HepG2 (cell line): ENCODE results near the gene RASA2. TPM values are rescaled to one million over a fixed set of nuclear protein-coding genes. Genes with fewer than 3 reads are reported as not detected.

ENCODE experiments used
- ATAC-seq: fragments of 200-7000 bp; cut with Tn5 transposase; 3 replicates; pipeline ENCODE4 v1.9.1; 2020; ENCODE audit warnings: mild to moderate bottlenecking, moderate library complexity
- BruUV-seq: library from RNA; stranded (reverse); fragments of 400-500 nt; replicated peaks from 2 replicates; lab custom pipeline; 2021; lab: Mats Ljungman, UMichigan
- CTCF ChIA-PET: fragments of 300-600 bp; formaldehyde crosslinking; extraction: SDS; loops from one replicate; lab custom pipeline; 2021; ENCODE audit warnings: low total read pairs, inconsistent platforms, low intra/inter-chr PET ratio; lab: Yijun Ruan, JAX
- POLR2A ChIA-PET: fragments of 350-600 bp; sonication (Branson Sonifier 250); formaldehyde crosslinking; loops from one replicate; lab custom pipeline; 2020; ENCODE audit warnings: antibody characterized with exemption, inconsistent platforms; lab: Yijun Ruan, JAX
- DNase-seq: peaks from one replicate; pipeline ENCODE4 v3.0.0-alpha.2; 2015; ENCODE audit warnings: low spot score
- FAIRE-seq: peaks from 3 replicates; lab custom pipeline; 2011; peaks lifted over from hg19 to GRCh38; lab: Jason Lieb, UNC
- H2AFZ ChIP-seq: one replicate; pipeline ENCODE4 v1.6.1; 2011; ENCODE audit warnings: low read length, inconsistent platforms
- H3K27ac ChIP-seq: fragments of 300-600 bp; 3 replicates; pipeline ENCODE4 v1.8.0; 2011; ENCODE audit warnings: mixed run types, mild to moderate bottlenecking, mixed read lengths, low read length, inconsistent platforms; ENCODE audit not compliant: insufficient read depth; ENCODE audit errors: extremely low read length
- H3K27me3 ChIP-seq, 2 experiments: fragments of 200-600 bp in 1 of 2; 2 replicates in 1 of 2; 3 replicates in 1 of 2; pipeline versions ENCODE4 v1.6.0 to v1.8.0; 2011; ENCODE audit warnings: low read length in 2 of 2, mild to moderate bottlenecking in 2 of 2, moderate library complexity in 2 of 2, inconsistent platforms in 1 of 2; ENCODE audit not compliant: insufficient read depth in 2 of 2, control insufficient read depth in 1 of 2
- H3K36me3 ChIP-seq, 2 experiments: fragments of 200-600 bp in 1 of 2; replicated peaks in 1 of 2; 2 replicates in 1 of 2; 3 replicates in 1 of 2; pipeline versions ENCODE4 v1.5.1 to v1.8.0; 2011; ENCODE audit warnings: low read length in 2 of 2, inconsistent platforms in 1 of 2; ENCODE audit not compliant: insufficient read depth in 2 of 2, control insufficient read depth in 1 of 2
- H3K4me1 ChIP-seq: 2 replicates; pipeline ENCODE4 v1.5.1; 2012; ENCODE audit warnings: low read length, inconsistent platforms; ENCODE audit not compliant: insufficient read depth
- H3K4me2 ChIP-seq: 2 replicates; pipeline ENCODE4 v1.6.0; 2011; ENCODE audit warnings: low read depth, low read length, inconsistent platforms
- H3K4me3 ChIP-seq, 3 experiments: fragments of 200-600 bp in 1 of 3; sonication (generic), shearing (Covaris generic) in 1 of 3; replicated peaks in 1 of 3; 2 replicates each; pipeline ENCODE4 v1.5.1; 2011 to 2016; ENCODE audit warnings: low read length in 3 of 3, inconsistent platforms in 2 of 3, low read depth in 2 of 3, mild to moderate bottlenecking in 2 of 3, control low read depth in 1 of 3, mixed read lengths in 1 of 3; ENCODE audit not compliant: insufficient read depth in 1 of 3
- H3K79me2 ChIP-seq: one replicate; pipeline ENCODE4 v1.6.1; 2011; ENCODE audit warnings: low read length, inconsistent platforms; ENCODE audit not compliant: insufficient read depth
- H3K9ac ChIP-seq: 2 replicates; pipeline ENCODE4 v1.6.0; 2011; ENCODE audit warnings: mild to moderate bottlenecking, low read depth, low read length, inconsistent platforms; ENCODE audit not compliant: insufficient read depth
- H3K9me3 ChIP-seq: 2 replicates; pipeline ENCODE4 v1.5.1; 2012; ENCODE audit warnings: mild to moderate bottlenecking, low read length
- H4K20me1 ChIP-seq: 2 replicates; pipeline ENCODE4 v1.6.0; 2011; ENCODE audit warnings: inconsistent platforms, mild to moderate bottlenecking, low read length, moderate library complexity; ENCODE audit not compliant: insufficient read depth
- ATF1 ChIP-seq: IDR thresholded peaks from 2 replicates; pipeline ENCODE4 v1.6.1; 2016; ENCODE audit warnings: mild to moderate bottlenecking, control low read depth
- BRF2 ChIP-seq: sonication (generic); formaldehyde crosslinking; IDR thresholded peaks from 2 replicates; pipeline ENCODE4 v1.8.1; 2022; ENCODE audit warnings: mild to moderate bottlenecking, missing genetic modification reagents
- CSRNP2 ChIP-seq: sonication (generic); formaldehyde crosslinking; conservative IDR thresholded peaks from 2 replicates; pipeline ENCODE4 v1.8.0; 2022; ENCODE audit warnings: low read depth, missing genetic modification reagents
- E2F2 ChIP-seq: sonication (generic); formaldehyde crosslinking; IDR thresholded peaks from 2 replicates; pipeline ENCODE4 v1.4.0; 2020; ENCODE audit warnings: missing genetic modification reagents, borderline replicate concordance
- ETV6 ChIP-seq: sonication (generic); formaldehyde crosslinking; conservative IDR thresholded peaks from 2 replicates; pipeline ENCODE4 v1.4.0; 2020; ENCODE audit warnings: missing genetic modification reagents
- HOXA5 ChIP-seq: sonication (generic); formaldehyde crosslinking; IDR thresholded peaks from 2 replicates; pipeline ENCODE4 v1.4.0; 2020; ENCODE audit warnings: missing genetic modification reagents
- RBFOX2 ChIP-seq: fragments of 200-400 bp; formaldehyde crosslinking; IDR thresholded peaks from 2 replicates; pipeline ENCODE4 v1.6.1; 2017; ENCODE audit warnings: low read depth, mild to moderate bottlenecking, low read length
- RNF219 ChIP-seq: sonication (generic); formaldehyde crosslinking; IDR thresholded peaks from 2 replicates; pipeline ENCODE4 v1.5.0; 2020; ENCODE audit warnings: mild to moderate bottlenecking, missing genetic modification reagents
- SMARCC2 ChIP-seq: fragments of 450-650 bp; IDR thresholded peaks from 2 replicates; pipeline ENCODE4 v1.6.1; 2017; ENCODE audit warnings: antibody characterized with exemption, mild to moderate bottlenecking
- SP2 ChIP-seq: sonication (generic); formaldehyde crosslinking; IDR thresholded peaks from 2 replicates; pipeline ENCODE4 v1.5.1; 2020; ENCODE audit warnings: mild to moderate bottlenecking, missing genetic modification reagents
- ZGPAT ChIP-seq: IDR thresholded peaks from 2 replicates; pipeline ENCODE4 v1.6.1; 2016; ENCODE audit warnings: mild to moderate bottlenecking
- ZNF234 ChIP-seq: sonication (generic); formaldehyde crosslinking; conservative IDR thresholded peaks from 2 replicates; pipeline ENCODE4 v1.5.1; 2020; ENCODE audit warnings: mild to moderate bottlenecking, missing genetic modification reagents
- ZNF251 ChIP-seq: sonication (generic); formaldehyde crosslinking; IDR thresholded peaks from 2 replicates; pipeline ENCODE4 v1.9.0; 2021; ENCODE audit warnings: mild to moderate bottlenecking, missing genetic modification reagents
- ZNF3 ChIP-seq: IDR thresholded peaks from 2 replicates; pipeline ENCODE4 v1.7.0; 2017; ENCODE audit warnings: inconsistent platforms
- ZNF441 ChIP-seq: sonication (generic); formaldehyde crosslinking; IDR thresholded peaks from 2 replicates; pipeline ENCODE4 v1.7.0; 2021; ENCODE audit warnings: missing genetic modification reagents, borderline replicate concordance
- ZNF678 ChIP-seq: sonication (generic); formaldehyde crosslinking; IDR thresholded peaks from 2 replicates; pipeline ENCODE4 v1.4.0; 2020; ENCODE audit warnings: mild to moderate bottlenecking, missing genetic modification reagents
- ZNF770 ChIP-seq: sonication (generic); formaldehyde crosslinking; IDR thresholded peaks from 2 replicates; pipeline ENCODE4 v1.5.0; 2020; ENCODE audit warnings: mild to moderate bottlenecking, missing genetic modification reagents
- WGBS: methylation state at CpG from one replicate; pipeline ENCODE4 v1.1.6; 2017; ENCODE audit warnings: low lambda C conversion rate; 5-methylcytosine and 5-hydroxymethylcytosine counted together
- in situ Hi-C: cut with HindIII; loops from 2 replicates; pipeline ENCODE4 v1.10.0; 2017; ENCODE audit warnings: low pct_unique_long_range_greater_than_20kb; ENCODE audit not compliant: extremely low pct_ligation_motif_present
- intact Hi-C: fragments of 100-400 bp; cut with micrococcal nuclease; formaldehyde crosslinking; loops from one replicate; pipeline ENCODE4 v1.10.0; 2022; ENCODE audit not compliant: unreplicated experiment
- polyA plus RNA-seq, 8 experiments: library from polyadenylated mRNA; depleted of rRNA in 3 of 8; stranded (reverse) in 7 of 8; unstranded in 1 of 8; fragments of >200 nt; fragmentation: Illumina TruSeq in 4 of 8; extraction: Trizol in 4 of 8; gene quantifications; 2 replicates each; pipeline versions ENCODE4 v1.2.1 to v1.2.3, GENCODE V29; 2011 to 2016; ENCODE audit warnings: low read depth in 4 of 8, missing spikeins in 1 of 8, mixed read lengths in 1 of 8; ENCODE audit not compliant: insufficient read depth in 1 of 8
- total RNA-seq, 5 experiments: library from RNA; depleted of rRNA; stranded (reverse); fragments of >200 nt; fragmentation: Illumina TruSeq; extraction: Trizol; gene quantifications; 2 replicates each; pipeline ENCODE4 v1.2.3, GENCODE V29; 2016; ENCODE audit warnings: low read depth in 1 of 5

Gene RASA2
- total and polyA plus RNA-seq, 2 of the 13 experiments (the other 11 are each of a cell fraction or from before 2014, with no cell fraction given) = 5.4 to 8.5 TPM

- Histone ChIP-seq H3K27me3 (no peaks in the 10 kb centered on the region), H3K79me2 (no peaks in the 10 kb centered on the region), H4K20me1 (no peaks in the 10 kb centered on the region), H3K4me3 (no peak overlapping the region), H3K36me3 (peaks cover 8 to 36% of the 10 kb centered on the region in 2 experiments), H3K9ac (no peak overlapping the region), H3K27ac (no peak overlapping the region), H3K4me2 (no peak overlapping the region), H2AFZ (no peak overlapping the region), H3K4me1 (no peaks in the 10 kb centered on the region), H3K9me3 (no peaks in the 10 kb centered on the region)
- CTCF ChIA-PET = no interaction called here
- POLR2A ChIA-PET = no interaction called here
- WGBS = 89% methylated on average over 1 of the region's 1 CpG
- BruUV-seq = no TSS peak
- in situ Hi-C loops = loop anchor here (5.0 kb wide), 1 partner anchor 94 kb away; no protein-coding TSS in a partner anchor
- FAIRE-seq (no peak), ATAC-seq (no peak), DNase-seq (no peak)
- intact Hi-C loops = no loop called here
- TF ChIP-seq ZNF770 = no peak
- no peak for TF ChIP-seq ZNF234
- no peak for TF ChIP-seq SP2 (CRISPR knock-in tag)
- no peak for TF ChIP-seq ZNF251 (CRISPR knock-in tag)
- TF ChIP-seq ZGPAT (CRISPR knock-in tag) = no peak
- no peak for TF ChIP-seq HOXA5
- no peak for TF ChIP-seq RBFOX2
- no peak for TF ChIP-seq E2F2
- no peak for TF ChIP-seq SMARCC2
- TF ChIP-seq BRF2 (CRISPR knock-in tag) = no peak
- TF ChIP-seq ETV6 (CRISPR knock-in tag) = no peak
- TF ChIP-seq ZNF3 (CRISPR knock-in tag) = no peak
- TF ChIP-seq ZNF678 (CRISPR knock-in tag) = no peak
- TF ChIP-seq CSRNP2 (CRISPR knock-in tag) = no peak
- no peak for TF ChIP-seq RNF219 (CRISPR knock-in tag)
- TF ChIP-seq ATF1 (CRISPR knock-in tag) = no peak
- no peak for TF ChIP-seq ZNF441 (CRISPR knock-in tag)
Observed at GRCh38 chr3:141556034-141556433, 69.2 kb downstream of the RASA2 start.
